HS-5 (cell line): ENCODE results near the gene NKX3-2.

ENCODE experiments used
- DNase-seq: peaks from one replicate; pipeline ENCODE4 v3.0.0-alpha.2; 2012; ENCODE audit warnings: low read depth

NKX3-2 gene

DNA sequence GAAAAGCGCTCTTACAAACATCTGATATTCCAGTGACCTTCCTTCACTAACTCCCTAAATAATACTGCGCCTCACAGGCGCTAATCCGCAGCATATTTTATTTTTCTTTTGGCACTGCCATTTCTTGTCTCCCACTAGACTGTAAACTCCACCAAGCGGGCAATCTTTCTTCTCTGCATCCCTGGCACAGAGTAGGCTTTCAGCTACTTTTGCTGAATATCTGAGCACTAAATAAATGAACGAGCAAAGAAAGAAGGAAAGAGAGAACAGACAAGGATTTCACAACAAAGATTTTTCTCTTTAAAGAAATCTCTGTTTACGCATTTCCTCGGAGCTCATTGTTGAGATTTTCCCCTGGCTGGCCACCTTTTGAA is 12.7 kb downstream of the NKX3-2 start:
- DNase-seq: no peak

DNA sequence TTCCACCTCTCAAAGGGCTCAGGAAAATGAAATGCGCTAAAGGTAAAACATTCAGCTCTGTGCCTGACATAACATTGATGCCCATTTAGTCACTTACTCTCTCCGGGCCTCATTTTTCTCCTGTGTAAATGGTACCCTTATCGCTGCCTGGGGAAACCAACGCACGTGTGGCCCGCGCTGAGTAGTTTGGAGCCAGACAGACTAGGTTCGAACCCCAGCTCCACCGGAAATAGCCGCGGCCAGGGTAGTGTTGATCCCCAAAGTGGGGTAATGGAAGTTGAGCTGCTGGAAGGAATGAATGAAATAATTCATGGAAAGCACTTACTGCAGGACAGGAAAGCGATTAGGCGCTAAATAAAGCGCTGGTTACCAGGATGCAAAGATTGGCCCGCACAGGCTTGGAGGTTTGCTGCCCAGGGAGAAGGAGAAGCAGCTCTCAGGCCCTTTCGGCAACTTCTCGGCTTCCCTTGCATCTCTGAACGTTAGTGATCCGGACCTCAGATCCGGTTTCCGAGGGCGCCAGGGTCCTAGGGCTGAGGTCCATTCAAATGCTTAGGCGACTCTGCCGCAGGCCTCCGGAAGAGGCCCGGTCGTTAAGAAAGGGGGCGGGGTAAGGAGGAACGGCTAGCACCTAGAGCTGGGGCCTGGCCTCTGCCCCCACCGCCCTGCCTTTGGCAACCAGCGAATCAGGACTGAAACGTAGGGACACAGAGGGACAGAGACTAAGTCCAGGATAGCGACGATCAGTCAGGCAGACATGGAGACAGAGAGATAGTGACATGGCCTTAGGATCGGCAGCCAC is 13.3 kb downstream of the NKX3-2 start:
- no peak for DNase-seq

DNA sequence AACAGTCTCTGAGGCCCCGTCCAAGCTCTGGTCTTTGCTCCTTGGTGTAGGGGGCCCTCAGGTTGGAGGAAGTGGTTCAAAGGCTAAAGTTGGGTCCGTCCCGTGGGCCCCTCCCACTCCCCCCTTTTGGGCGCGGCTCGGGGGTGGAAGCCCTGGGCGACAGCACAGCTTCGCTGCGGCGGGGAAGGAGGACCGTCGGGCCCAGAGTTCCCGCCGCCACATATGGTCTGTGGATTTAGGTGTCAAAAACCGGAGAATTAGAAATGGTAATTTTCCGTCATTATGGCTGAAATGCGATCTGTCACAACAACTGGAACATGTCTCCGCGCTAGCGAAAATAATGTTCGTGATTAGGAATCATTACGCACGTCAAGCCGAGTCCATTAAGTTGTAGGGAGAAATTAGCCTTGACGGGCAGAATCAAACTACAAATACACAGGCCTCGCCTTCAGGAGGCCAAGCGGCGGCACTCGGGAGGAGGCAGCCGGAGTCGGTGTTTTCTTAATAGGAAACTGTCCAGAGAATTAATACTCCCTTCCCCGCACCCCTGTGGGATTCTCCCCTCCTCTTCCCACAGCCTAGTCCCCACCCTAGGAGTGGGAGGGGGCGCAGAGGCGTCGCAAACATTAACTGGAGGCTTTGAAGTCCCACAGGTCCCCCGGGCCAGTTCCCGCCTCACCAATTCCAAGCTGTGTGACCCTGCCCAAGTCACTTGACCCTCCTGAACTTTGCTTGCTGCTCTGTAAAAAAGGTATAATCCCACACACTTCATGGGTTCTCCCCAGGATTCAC is 15.0 kb downstream of the NKX3-2 start:
- DNase-seq: no peak

DNA sequence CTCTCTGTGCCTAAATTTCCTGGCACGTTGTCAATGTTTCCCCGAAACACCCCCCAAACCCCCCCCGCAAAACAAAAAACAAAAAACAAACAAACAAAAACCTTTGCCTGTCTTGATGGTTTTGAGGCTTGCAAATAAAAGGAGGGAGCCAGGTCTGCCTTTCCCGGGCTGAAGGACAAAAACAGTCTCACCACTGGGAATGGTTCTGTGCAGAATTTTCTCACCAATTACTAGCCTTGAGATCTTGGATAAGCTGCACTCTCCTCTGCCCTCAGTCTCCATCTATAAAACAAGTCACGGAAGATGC is 15.5 kb downstream of the NKX3-2 start:
- DNase-seq: no peak

DNA sequence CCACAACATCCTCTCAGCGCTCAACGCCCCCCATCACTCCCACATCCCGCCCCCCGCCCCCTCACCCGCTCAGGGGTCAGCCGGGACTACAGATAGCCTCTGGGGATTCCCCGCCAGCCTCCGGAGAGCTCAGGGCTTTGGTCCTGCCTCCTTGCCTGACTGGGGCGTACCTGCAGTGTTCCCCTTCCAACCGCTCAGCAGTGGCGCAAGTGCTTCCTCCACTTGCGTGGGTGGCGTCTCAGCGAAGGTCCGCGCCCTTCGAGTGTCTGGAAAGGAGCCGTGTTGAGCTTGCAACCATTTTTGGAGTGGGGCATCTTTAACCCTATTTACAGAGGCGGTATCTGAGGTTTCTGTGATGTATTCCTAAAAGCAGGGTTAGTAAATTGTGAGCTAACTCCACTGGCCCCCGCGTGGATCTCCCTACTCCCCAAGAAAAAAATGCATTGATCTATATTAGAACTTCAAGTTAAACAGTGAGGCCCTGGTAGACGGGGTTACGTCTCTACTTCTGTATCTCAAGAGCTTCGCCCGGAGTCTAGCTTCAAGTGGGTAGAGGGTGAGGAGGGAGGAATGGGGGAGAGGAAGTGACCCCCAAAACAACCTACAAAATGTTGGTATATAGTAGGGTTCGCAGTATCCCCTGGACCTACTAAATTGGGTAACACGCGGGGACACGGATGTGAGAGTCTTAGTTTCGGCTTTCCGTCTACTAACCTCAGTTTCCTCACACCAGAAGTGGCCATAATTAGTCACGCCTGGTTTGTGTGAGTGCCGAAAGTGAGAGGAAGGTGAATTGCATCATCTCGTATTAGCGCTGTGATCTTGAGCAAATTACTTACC is 16.1 kb downstream of the NKX3-2 start:
- DNase-seq: no peak

DNA sequence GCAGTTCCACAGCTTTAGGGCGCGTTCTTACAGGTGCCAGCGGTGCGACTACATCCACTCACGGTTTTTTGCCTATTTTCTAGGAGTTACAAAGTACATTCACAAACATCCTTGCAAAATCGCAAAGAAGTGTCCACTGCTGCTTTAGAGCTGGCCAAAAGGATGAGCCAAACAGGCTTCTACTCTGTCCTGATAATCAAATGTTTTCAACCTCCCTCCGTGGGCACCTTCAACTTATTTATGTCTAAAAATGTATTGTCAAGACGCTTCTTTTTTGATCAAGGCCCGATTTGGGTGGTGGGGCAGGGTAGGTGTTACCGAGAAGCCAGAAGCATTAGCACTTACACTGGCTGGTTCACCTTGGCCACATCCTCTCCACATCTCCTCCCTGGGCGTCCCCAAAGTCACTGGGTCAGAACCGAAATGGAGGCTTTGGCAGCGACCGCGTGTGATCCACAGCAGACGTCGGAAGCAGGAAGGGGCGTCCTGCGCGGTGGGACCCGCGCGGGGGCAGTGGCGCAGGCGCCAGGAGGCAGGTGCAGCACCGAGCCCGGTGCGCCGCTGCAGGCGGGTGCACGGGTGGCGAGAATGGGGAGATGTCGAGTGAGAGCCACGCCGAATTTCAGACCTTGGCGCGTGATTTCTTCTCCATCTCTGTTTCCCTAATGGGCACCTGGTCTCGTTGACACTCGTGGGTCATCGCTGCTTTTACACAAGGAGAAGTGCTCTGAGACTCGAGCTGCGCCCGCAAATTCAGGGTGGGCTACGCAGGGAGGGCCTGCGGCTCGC is 16.9 kb downstream of the NKX3-2 start:
- DNase-seq: no peak

DNA sequence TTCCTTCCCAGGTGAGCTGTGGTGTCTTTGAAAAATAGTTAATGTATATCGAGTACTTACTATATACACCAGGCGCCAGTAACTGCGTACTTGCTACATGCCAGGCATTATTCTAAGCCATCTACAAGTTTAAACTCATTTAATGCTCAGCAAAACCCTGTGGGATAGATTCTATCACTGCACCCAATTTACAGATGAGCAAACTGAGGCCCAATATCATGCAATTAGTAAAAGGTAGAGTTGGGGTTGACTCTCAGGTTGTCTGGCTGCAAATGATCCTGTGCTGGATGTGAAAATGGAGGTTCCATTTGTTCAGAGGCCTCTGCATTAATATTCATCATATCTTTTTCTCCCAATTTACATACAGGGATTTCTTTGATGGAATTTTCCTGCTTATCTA is 17.6 kb downstream of the NKX3-2 start:
- DNase-seq: no peak

DNA sequence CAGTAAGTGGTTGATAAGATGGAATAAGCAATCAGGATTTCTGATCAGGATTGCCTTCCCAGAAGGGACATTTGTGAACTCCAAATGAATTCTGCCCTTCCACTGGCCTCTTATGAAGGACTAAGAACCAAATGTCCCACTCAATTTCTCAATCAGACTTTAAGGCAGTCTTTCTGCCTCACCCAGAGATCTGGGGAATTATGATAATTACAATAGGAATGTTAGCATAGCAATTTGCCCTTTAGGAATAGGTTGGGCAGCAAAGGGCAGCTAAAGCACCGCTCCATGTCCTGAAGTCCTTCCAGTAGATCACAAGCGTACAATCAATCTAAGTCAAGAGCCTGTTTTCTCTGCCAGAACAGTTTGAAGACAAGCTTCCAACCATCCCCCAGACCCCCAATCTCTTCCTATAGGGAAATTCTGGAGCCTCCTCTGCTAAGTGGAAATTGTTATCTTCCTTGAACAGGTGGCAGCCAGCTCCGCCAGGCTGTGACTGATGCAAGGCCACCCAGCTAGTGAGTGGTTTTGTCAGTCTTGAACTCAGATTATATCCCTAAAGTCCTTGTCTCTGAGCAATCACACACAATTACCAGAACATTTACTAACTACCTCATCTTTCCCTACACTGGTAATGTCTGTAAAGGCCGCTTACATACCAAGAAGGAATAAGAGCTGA is 18.6 kb downstream of the NKX3-2 start:
- no peak for DNase-seq

DNA sequence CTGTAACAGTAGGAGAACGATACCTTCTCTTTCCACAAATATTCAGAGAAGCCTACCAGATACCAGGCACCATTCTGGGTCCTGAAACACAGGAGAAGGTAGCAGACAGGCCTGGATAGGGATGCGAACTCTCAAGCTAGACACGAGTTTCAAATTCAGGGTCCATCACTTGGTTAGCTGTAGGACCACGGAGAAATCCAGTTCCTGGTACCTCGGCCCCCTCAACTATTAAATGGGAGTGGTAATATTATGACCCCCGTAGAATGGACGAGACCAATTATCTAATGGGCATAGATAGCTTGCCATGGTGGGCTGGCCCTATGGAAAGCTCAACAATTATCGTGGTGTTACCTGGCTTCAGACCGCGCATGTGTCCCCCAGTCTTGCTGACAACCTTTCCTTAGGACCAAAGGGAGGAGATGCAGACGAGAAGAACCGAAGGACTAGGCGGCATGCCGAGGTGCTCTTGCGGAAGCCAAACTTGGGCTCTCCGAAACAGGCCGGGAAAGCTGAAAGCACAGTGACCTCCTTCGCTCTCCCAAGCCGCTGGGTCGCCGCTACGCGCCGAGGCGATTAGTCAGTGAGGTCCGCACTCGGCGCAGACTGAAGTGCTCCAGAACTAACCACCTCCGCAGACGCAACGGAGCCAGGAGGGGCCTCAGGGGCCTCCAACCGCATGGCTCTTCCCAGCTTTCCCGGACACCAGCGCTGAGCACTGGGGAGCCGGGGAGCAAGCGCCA is 19.6 kb downstream of the NKX3-2 start:
- DNase-seq: no peak

DNA sequence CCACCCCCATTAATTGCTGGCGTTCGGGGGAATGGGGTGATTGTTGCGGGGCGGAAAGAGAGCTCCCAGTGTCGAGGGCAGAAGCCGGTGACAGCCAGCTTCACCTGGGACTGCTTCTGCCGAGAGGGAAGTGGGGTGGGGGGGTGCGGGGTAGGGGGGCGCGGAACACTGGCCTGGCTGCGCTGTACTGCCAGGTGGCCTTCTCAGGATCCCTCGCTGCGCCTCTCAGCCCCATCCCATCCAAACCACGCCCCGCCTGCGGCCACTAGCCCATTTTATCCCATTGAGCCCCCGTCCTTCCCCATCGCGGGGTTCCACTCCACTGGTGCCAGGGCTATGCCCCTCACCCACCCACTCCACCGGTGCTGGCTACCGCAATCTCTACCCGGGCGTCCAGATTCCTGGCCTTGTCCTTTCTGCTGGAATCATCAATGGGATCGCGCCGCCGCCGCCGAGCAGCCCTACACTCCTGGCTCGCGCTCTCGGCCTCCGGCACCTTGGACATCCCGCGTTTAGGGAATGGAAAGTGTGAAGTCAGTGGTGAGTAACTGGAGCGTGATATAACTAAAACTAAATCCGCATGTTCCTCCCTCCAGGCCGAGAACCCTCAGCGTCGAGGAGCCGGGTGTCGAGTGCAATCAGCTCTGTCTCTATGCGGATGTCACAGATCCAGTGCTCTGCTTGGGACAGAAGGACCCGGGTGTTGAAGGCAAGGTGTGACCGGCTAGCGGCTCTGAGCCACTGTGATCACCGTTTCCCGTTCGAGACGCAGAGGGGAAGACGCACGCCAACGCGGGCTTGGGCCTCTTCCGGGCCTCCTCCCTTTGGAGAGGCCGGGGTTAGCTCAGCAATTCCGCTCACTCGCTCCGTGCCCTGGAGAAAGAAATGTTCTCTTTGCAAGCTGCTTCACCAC is 20.5 kb downstream of the NKX3-2 start:
- no peak for DNase-seq

DNA sequence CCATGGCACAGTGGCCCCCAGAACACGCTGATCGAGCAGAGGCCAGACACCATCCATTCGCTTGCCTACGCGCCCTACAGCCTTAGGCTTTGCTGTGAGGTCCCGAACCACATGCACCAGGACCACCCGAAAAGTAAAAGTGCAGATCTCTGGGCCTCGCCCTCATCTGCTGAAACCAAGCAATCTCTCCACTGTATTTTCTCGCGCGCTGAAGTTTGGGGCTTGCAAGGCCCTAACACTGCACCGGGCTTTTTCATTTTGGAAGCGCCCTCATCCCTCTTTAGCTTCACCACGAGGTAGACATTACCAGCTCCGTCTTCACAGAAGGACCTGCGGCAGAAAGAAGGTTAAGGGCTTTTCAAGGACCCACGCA is 21.2 kb downstream of the NKX3-2 start:
- no peak for DNase-seq

DNA sequence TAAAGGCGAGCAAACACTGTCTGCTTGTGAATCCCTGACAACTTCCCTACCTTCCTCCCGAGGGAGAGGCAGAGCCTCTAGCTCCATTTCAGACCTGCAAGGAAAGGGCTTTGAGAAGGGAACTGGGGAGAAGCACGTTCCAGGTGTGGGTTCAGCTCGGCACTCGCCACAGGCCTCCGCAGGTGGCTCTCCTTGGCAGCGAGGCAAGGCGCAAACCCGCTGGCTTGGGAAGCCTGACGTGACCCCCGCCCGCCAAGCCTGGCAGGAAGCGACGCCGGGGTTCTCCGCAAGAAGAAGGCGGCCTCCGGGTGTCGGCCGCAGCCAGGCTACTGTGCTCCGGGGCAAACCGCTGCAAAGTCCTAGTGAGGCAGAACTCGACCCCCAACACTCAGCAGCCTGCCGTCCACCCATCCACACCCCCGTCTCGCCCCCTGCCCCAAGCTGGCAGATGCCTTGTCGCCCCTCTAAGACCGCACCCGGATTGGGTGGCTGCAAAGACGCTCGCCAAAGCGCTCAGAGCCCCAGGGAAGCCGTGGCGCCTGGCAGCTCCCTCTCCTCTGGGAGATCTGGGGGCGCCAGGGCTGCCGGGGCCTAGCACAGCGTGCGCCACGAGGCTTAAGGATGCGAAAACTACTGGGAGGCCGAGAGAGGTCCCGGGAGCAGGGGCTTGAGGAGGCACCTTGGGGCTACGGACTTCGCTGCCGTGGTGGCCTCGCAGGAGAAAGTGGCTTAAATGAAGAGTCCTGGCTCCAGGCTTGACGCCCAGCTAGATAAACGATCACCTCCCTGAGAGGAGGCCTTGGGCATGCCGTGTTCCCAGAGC is 21.8 kb downstream of the NKX3-2 start:
- no peak for DNase-seq

DNA sequence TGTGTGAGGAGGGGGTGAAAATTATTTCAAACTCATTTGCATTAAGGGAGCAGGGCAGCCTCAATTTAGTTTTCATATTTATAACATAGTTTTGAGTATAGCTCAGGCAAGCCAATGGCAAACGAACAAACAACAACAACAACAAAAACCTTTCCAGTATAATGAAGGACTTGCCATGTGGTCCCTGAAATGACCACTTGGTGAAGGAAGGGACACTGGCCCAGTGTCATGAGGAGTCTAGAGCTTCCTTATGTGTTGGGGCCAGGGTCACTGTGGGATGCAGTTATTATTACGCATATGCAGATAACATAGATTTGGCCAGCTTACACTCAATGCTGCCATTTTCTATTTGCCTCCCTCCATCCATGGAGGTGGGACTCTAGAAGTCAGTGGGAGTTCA is 23.3 kb downstream of the NKX3-2 start:
- no peak for DNase-seq

DNA sequence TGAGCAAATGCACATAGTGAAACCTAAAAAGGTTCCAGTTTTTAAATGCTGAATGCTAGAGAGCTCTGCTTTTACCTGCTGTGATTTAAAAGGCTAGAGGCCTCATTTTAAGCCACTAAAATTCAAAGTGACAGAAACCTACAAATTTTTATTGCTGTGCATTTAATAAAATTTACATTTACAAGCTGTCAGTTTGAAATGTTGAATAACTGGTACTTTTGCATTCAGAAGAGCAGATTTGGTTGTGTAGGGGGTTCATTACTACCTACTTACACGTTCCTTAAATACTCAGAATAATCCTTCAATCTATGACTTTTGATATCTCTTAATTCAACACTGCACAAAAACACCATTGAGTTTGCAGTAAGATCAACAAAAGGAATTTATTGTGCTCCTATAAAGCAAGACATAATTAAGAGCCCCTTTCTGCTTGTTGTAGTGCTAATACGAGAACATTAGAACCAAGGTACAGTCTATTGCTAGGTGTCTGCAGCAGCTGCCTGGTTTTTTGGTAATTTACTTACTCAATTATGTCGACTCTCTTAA is 27.9 kb downstream of the NKX3-2 start:
- no peak for DNase-seq

DNA sequence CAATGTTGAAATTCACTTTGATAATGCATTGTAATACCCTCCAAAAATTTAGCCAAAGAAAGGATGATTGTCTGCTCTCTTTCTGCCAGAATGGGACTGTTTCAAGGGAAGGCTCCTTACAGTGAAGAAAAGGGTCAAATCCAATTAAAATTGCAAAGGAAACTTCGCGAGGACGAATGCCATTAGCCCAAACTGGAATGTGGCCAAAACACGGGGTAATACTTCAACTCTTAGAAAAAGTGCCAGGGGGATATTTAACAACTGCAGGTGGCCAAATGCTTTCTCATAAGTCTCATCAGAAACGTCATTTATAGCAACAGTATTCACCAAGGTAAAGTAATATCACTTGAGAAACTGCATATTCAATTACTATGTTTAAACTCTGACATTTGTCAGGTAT is 29.0 kb downstream of the NKX3-2 start:
- DNase-seq: no peak

DNA sequence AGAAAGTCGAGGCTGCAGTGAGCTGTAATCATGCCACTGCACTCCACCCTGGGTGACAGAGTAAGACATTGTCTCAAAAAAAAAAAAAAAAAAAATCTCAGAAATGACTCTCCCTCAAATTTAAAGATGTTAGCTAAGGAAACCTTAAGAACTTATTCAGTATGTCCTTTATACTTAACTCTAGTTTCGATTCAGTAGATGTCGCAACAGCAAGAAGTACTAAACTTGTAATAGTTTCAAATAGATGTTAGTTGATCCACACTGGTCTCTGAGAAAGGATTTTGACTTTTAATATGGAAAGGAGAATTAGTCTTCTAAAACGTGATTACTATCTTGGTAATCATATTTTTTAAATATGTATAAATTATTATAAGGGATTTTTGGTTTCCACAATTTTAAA is 29.6 kb downstream of the NKX3-2 start:
- no peak for DNase-seq

DNA sequence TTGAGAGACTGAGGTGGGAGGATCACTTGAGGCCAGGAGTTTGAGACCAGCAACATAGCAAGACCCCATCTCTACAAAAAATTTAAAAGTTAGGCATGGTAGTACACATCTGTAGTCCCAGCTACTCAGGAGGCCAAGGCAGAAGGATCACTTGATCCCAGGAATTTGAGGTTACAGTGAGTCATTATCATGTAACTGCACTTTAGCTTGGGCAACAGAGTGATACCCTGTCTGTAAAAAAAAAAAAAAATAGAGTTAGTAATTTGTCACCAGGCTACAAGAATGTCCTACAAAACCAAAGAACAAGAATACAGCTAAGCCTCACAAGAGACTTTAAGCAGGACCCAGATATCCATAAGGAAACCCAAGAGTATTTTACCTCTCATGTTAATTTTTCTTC is 33.2 kb downstream of the NKX3-2 start:
- DNase-seq: no peak

DNA sequence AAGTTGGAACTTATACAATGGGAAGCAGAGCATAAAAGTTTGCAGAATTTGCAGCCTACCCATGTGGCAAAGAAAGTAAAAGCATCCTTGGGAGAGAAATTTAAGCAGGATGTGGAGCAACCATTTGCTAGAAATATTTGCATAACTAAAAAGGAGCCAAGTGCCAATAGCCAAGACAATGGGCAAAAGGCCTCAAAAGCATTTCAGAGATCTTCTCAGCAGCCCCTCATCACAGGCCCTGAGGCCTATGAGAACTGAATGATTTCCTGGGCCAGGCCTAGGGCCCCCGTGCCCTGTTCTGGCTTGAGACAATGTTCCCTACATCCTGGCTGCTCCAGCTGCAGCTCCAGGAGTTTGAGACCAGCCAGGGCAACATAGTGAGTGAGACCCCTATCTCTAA is 34.9 kb downstream of the NKX3-2 start:
- no peak for DNase-seq

DNA sequence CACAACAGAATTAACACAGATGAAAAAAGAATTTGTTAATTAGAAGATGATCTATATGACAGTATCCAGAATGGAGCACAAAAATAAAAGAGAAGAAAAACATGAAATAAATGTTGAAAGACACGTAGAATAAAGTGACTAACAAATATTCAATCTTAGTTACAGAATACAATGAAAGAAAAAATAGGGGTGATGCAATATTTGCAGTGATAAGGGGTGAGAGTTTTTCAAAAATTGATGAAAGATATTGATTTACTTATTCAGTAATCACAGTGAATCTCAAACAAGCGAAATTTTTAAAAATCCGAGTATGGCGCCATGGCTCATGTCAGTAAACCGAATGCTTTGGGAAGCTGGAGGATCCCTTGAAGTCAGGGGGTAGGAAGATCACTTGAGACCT is 39.9 kb downstream of the NKX3-2 start:
- DNase-seq: no peak
